RKO (cell line): ENCODE measurements around the gene SGCA.

Experiments used
- DNase-seq: peaks from one replicate; pipeline ENCODE4 v3.0.0-alpha.2; 2016; ENCODE audit warnings: low spot score

The SGCA gene

GRCh38 chr17:50194934-50195865 is 29.4 kb downstream of the SGCA start:
- DNase-seq, result no peak

- DNase-seq, result no peak
Observed at GRCh38 chr17:50196036-50196435, 30.2 kb downstream of the SGCA start.

GRCh38 chr17:50196826-50197225 is 31.0 kb downstream of the SGCA start:
- peak; percentile 40 for DNase-seq

GRCh38 chr17:50198026-50198669 is 32.3 kb downstream of the SGCA start:
- peak; percentile 40 for DNase-seq

- no peak for DNase-seq
Observed at GRCh38 chr17:50199211-50199802, 33.5 kb downstream of the SGCA start.

GRCh38 chr17:50199803-50200456 is 34.1 kb downstream of the SGCA start:
- DNase-seq, result peak; percentile 19

GRCh38 chr17:50200457-50201275 is 34.9 kb downstream of the SGCA start:
- DNase-seq, result peak; percentile 79

GRCh38 chr17:50201276-50201854 is 35.6 kb downstream of the SGCA start, which contains the start of gene COL1A1:
Gene COL1A1 (minus strand): TSS chr17:50201631. CDS start chr17:50201513, 118 bp downstream.
- DNase-seq, result no peak

GRCh38 chr17:50203086-50203485 is 37.3 kb downstream of the SGCA start:
- DNase-seq, result no peak

- no peak for DNase-seq
Observed at GRCh38 chr17:50203604-50204345, 38.0 kb downstream of the SGCA start.

GRCh38 chr17:50204431-50204830 is 38.6 kb downstream of the SGCA start:
- no peak for DNase-seq

GRCh38 chr17:50205111-50205962 is 39.5 kb downstream of the SGCA start:
- no peak for DNase-seq

GRCh38 chr17:50205963-50206505 is 40.2 kb downstream of the SGCA start:
- DNase-seq, result no peak

- no peak for DNase-seq
Observed at GRCh38 chr17:50206604-50207293, 40.9 kb downstream of the SGCA start.

GRCh38 chr17:50207315-50207714 is 41.5 kb downstream of the SGCA start:
- no peak for DNase-seq

- no peak for DNase-seq
Observed at GRCh38 chr17:50207792-50208567, 42.2 kb downstream of the SGCA start.

- no peak for DNase-seq
Observed at GRCh38 chr17:50208611-50209061, 42.8 kb downstream of the SGCA start.

- DNase-seq, result no peak
Observed at GRCh38 chr17:50209133-50209471, 43.3 kb downstream of the SGCA start.
